ENCODE measurements around the gene SELENOW. TPM values are rescaled to one million over a fixed set of nuclear protein-coding genes. Genes with fewer than 3 reads are reported as not detected.

The SELENOW gene
- total and polyA plus RNA-seq, 8 donors: 161 to 596 (median 225) TPM

- Histone ChIP-seq H3K36me3 (peaks cover 0 to 91% of the 10 kb centered on the region in 2 donors), H3K27me3 (no peaks in the 10 kb centered on the region)
- no peak for TF ChIP-seq CTCF (IDR thresholded peaks at IDR 0.05)
Observed at GRCh38 chr19:47756627-47756929, 21.9 kb upstream of the SELENOW start.

GRCh38 chr19:47756953-47757608 is 21.4 kb upstream of the SELENOW start:
- H3K27me3 ChIP-seq: no peaks in the 10 kb centered on the region
- intact Hi-C loops (cut with DNase I): no loop called here
- H3K27ac ChIP-seq: no peak overlapping the region
- no peak overlapping the region for H3K4me3 ChIP-seq
- peaks cover 0 to 86% of the 10 kb centered on the region in 2 donors for H3K36me3 ChIP-seq
- H3K4me1 ChIP-seq: no peaks in the 10 kb centered on the region
- no peak for TF ChIP-seq CTCF (IDR thresholded peaks at IDR 0.05)
- ATAC-seq (no peak), DNase-seq (peak in 1 of 4 donors; percentile 52)
- no peaks in the 10 kb centered on the region for H3K9me3 ChIP-seq

More at GRCh38 chr19:47756627-47756929, 21.9 kb upstream of the SELENOW start:
- H3K4me1 ChIP-seq: no peaks in the 10 kb centered on the region
- H3K9me3 ChIP-seq: no peaks in the 10 kb centered on the region
- H3K27ac ChIP-seq: no peak overlapping the region
- peak in 1 of 4 donors; percentile 68 for DNase-seq
- no peak for ATAC-seq
- H3K4me3 ChIP-seq: no peak overlapping the region
- intact Hi-C loops (cut with DNase I): no loop called here

- Histone ChIP-seq H3K36me3 (peaks cover 0 to 78% of the 10 kb centered on the region in 2 donors), H3K4me1 (no peaks in the 10 kb centered on the region), H3K27ac (no peak overlapping the region), H3K27me3 (no peaks in the 10 kb centered on the region), H3K9me3 (no peaks in the 10 kb centered on the region), H3K4me3 (no peak overlapping the region)
- no peak for DNase-seq
- TF ChIP-seq CTCF (IDR thresholded peaks at IDR 0.05): no peak
- no peak for ATAC-seq
- intact Hi-C loops (cut with DNase I): no loop called here
Observed at GRCh38 chr19:47757617-47758442, 20.7 kb upstream of the SELENOW start.

GRCh38 chr19:47758443-47758804 is 20.1 kb upstream of the SELENOW start:
- no peak overlapping the region for H3K27ac ChIP-seq
- H3K4me1 ChIP-seq: no peaks in the 10 kb centered on the region
- TF ChIP-seq CTCF (IDR thresholded peaks at IDR 0.05): no peak
- DNase-seq: no peak
- H3K4me3 ChIP-seq: no peak overlapping the region
- peaks cover 0 to 72% of the 10 kb centered on the region in 2 donors for H3K36me3 ChIP-seq
- H3K27me3 ChIP-seq: no peaks in the 10 kb centered on the region
- no peaks in the 10 kb centered on the region for H3K9me3 ChIP-seq
- no peak for ATAC-seq
- intact Hi-C loops (cut with DNase I): no loop called here

GRCh38 chr19:47760632-47760999 is 17.9 kb upstream of the SELENOW start:
- Histone ChIP-seq H3K4me3 (no peak overlapping the region), H3K36me3 (peaks cover 0 to 50% of the 10 kb centered on the region in 2 donors), H3K4me1 (no peaks in the 10 kb centered on the region), H3K9me3 (no peaks in the 10 kb centered on the region), H3K27me3 (no peaks in the 10 kb centered on the region), H3K27ac (no peak overlapping the region)
- no peak for DNase-seq
- intact Hi-C loops (cut with DNase I): no loop called here
- ATAC-seq: no peak
- TF ChIP-seq CTCF (IDR thresholded peaks at IDR 0.05): no peak
